Coronary artery (tissue), 2 donors: ENCODE results near the gene STARD5.

Experiments used
- DNase-seq: peaks from one replicate; pipeline ENCODE4 v3.0.0-alpha.2; 2017; ENCODE audit warnings: low spot score
- H3K27ac ChIP-seq, 2 donors: fragments of 200-600 bp; sonication (generic); one replicate each; pipeline ENCODE4 v1.5.1; 2016 to 2019
- H3K4me3 ChIP-seq: fragments of 200-600 bp; sonication (generic); 2 replicates; pipeline ENCODE4 v1.5.1; 2016; ENCODE audit warnings: mild to moderate bottlenecking, moderate library complexity
- TF ChIP-seq, protein P1 (sequence below): fragments of 200-600 bp; sonication (generic); IDR thresholded peaks from one replicate; pipeline ENCODE4 v1.5.1; 2019; ENCODE audit warnings: antibody characterized with exemption

STARD5 gene

DNA sequence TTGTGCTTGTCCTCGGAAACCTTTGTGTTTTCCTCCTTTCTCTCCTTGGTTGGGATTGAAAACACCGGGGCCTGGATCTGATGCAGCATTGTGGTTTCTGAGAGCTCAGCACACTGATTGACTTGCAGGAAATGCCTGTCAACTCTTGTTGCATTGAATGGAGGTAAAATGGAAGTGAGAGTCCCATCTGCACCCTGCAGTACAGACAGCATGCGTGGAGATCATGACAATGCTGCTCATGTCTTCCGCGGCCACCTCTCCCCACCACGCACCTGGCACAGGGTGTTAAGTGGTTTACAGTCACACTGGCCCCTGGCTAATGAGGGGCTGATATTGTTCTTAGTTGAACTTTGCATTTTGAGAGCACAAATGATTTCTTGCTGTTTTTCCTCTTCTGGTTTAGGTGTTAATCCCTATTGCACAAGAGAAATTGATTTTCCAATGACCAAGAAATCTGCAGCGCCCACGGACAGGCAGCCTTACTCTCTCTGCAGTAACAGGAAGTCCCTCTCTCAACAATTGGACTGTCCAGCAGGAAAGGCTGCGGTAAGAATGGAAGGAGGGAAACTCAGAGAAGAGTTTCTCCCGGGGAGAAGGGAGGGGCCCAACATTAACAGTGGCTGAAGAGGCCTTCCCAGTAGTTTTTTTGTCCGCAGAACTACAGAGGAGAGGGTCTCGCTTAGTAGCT lies 58.5 kb downstream of the STARD5 start:
- H3K27ac ChIP-seq: no peak overlapping the region
- TF ChIP-seq, protein P1, sequence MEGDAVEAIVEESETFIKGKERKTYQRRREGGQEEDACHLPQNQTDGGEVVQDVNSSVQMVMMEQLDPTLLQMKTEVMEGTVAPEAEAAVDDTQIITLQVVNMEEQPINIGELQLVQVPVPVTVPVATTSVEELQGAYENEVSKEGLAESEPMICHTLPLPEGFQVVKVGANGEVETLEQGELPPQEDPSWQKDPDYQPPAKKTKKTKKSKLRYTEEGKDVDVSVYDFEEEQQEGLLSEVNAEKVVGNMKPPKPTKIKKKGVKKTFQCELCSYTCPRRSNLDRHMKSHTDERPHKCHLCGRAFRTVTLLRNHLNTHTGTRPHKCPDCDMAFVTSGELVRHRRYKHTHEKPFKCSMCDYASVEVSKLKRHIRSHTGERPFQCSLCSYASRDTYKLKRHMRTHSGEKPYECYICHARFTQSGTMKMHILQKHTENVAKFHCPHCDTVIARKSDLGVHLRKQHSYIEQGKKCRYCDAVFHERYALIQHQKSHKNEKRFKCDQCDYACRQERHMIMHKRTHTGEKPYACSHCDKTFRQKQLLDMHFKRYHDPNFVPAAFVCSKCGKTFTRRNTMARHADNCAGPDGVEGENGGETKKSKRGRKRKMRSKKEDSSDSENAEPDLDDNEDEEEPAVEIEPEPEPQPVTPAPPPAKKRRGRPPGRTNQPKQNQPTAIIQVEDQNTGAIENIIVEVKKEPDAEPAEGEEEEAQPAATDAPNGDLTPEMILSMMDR: no peak
- no peak for DNase-seq
- peak overlapping the region; percentile 44 for H3K4me3 ChIP-seq

DNA sequence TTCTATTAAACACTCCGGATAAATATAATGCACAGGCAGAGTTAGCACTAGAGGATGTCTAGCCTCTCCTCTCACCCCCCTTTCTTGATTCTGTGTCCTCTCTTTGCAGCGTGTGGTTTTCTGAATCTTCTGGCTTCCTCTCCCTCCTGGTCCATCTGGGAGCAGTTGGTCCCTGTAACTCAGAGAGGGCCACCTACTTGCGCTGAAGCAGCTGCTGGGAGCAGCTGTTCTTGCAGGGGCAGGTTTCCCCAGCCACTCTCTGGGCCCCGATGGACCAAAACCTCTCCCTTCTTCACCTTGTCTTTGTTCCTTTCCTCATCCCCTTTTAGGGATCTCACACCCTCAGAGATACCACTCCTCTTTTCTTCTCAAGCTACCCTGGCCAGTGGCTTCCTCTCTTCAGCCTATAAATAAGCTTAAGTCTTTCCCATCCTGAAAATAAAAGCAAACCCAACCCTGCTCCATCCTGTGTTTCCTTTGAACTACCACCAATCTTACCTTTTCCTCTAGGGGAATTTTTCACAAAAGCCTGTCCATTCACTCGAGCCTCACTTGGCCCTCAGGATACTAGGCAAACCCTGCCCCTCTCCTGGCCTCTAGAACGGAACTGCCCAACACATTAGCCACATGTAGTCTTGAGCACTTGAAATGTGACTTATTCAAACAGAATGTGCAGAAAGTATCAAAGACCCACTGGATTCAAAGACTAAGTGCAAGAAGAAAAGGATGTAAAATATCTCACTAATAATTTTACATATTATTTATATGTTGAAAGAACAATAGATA lies 59.7 kb downstream of the STARD5 start:
- TF ChIP-seq, protein P1: no peak
- Histone ChIP-seq H3K27ac (no peak overlapping the region), H3K4me3 (no peak overlapping the region)
- DNase-seq: no peak

DNA sequence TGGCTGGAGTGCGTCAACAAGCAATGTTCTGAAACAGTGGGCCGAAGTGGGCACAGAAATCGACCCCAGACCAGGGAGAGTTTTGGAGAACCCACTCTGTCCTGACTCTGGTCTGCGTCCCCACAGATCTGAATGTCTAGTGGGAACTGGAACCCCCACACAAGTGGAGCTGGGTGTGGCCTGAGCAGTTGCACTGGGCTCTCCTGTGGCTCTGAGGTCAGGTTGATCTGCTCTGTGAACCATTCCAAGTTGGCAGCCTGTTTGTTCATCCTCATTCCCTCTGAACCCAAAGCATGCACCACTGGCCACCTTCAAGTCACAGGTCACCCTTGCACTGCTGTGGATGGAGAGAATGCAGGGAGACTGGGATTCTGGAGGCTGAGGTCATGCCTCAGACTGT lies 60.5 kb downstream of the STARD5 start:
- Histone ChIP-seq H3K27ac (peak overlapping the region in 1 of 2 donors; percentile 15), H3K4me3 (no peak overlapping the region)
- no peak for DNase-seq
- TF ChIP-seq, protein P1: no peak

DNA sequence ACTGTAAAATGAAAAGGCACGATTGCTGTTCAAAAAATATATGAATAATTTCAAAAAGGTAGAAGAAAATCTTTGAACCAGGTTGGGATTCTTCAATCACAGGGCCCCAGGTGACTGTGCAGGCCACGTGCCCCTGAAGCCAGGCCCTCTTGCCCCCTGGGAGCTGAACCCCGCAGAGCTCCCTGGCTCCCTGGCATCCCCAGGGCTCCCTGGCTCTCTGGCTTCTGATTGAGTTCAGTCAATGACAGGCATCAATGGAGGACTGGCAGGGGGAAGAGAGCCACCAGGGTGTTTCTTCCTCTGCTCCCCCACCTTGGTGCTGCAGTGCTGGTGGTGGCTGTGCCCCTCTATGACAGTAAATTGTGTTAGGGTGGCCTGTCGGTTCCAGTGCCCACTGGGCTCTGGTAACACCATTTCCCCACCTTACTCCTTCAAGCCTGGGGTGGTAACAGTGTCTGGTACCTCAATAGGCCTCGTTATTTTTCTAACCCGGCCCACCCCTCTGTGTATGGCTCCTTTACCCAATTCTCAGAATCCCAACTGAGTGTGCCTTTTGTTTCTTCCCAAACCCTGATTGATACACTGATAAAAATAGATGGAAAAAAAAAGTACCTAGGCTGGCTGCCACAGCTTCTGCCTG lies 62.6 kb downstream of the STARD5 start:
- H3K27ac ChIP-seq: no peak overlapping the region
- no peak overlapping the region for H3K4me3 ChIP-seq
- DNase-seq: no peak
- TF ChIP-seq, protein P1: no peak

DNA sequence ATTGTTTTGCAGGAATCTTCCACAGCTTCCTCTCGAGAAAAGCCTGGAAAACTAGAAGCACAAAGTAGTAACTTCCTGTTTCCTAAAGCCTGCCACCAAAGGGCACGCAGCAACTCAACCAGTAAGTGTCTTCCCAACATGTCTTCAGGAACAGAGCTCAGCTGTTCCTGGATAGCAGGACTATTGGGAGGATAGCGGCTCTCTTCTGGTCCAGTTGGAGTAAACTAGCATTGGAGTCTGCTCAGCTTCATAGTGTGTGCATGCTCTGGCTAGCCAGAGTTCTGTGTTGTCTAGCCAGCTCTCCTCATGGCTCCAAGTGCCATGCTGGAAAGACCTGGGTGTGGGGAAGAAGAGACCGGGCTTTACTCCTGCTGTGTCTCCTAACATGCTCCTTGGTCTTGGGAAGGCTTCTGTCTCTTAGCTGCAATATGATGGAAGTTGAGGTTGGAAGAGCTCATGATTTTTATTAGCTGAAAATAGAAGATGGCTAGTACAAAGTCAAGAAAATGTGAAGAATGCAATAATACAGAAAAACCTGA lies 64.1 kb downstream of the STARD5 start:
- TF ChIP-seq, protein P1: no peak
- H3K27ac ChIP-seq: no peak overlapping the region
- no peak for DNase-seq

More for the DNA sequence above, 64.1 kb downstream of the STARD5 start:
- no peak overlapping the region for H3K4me3 ChIP-seq
